ENCODE results near the gene CEACAM21.
A peak's percentile ranks its signal among the peaks of the same experiment; 100 is the strongest.

Gene CEACAM21

GRCh38 chr19:41533671-41534215 lies 42.2 kb upstream of the CEACAM21 start:
- H2AK5ac ChIP-seq (ENCODE audit: low read length): no peak overlapping the region
- H3K27ac ChIP-seq (ENCODE audit: low read depth, low read length): no peak overlapping the region
- WGBS (ENCODE audit: extremely low coverage, insufficient coverage, insufficient read length): no CpG with 5 or more reads among the region's 1 CpG
- H3K4me3 ChIP-seq (ENCODE audit: low read depth, low read length): no peak overlapping the region
- H3K9me3 ChIP-seq (ENCODE audit: insufficient read depth, low read depth, low read length): peaks cover 9% of the 10 kb centered on the region
- no peak overlapping the region for H4K8ac ChIP-seq (ENCODE audit: low read depth, low read length)
- DNase-seq: no peak
- H3K4me1 ChIP-seq (ENCODE audit: control insufficient read depth in 1 of 2, insufficient read depth in 2 of 2, low read length in 2 of 2): no peaks in the 10 kb centered on the region
- H3K79me1 ChIP-seq (ENCODE audit: low read length): no peaks in the 10 kb centered on the region
- no peak overlapping the region for H2AFZ ChIP-seq (ENCODE audit: insufficient read depth, low read length, poor library complexity)
- no peak overlapping the region for H2BK12ac ChIP-seq (ENCODE audit: low read length)
- H3K23ac ChIP-seq (ENCODE audit: low read length): no peak overlapping the region
- H3K9ac ChIP-seq (ENCODE audit: low read length): no peak overlapping the region
- H3K79me2 ChIP-seq (ENCODE audit: control insufficient read depth, insufficient read depth, low read length, poor library complexity): no peaks in the 10 kb centered on the region
- no peaks in the 10 kb centered on the region for H3K36me3 ChIP-seq (ENCODE audit: control insufficient read depth in 1 of 2, insufficient read depth in 2 of 2, low read length in 2 of 2)
- H4K91ac ChIP-seq (ENCODE audit: low read depth, low read length): no peak overlapping the region
- H2BK120ac ChIP-seq (ENCODE audit: insufficient read depth, low read length, poor library complexity): no peak overlapping the region
- no peak overlapping the region for H3K4ac ChIP-seq (ENCODE audit: low read depth, low read length)
- H2BK5ac ChIP-seq (ENCODE audit: low read depth, low read length, poor library complexity): no peak overlapping the region
- no peak overlapping the region for H4K12ac ChIP-seq (ENCODE audit: low read depth, low read length)
- H3K14ac ChIP-seq (ENCODE audit: low read length): no peak overlapping the region
- H3K4me2 ChIP-seq (ENCODE audit: low read length): no peak overlapping the region
- no peaks in the 10 kb centered on the region for H3K27me3 ChIP-seq (ENCODE audit: insufficient read depth, low read length)
- no peak overlapping the region for H3K18ac ChIP-seq (ENCODE audit: low read length)

DNA sequence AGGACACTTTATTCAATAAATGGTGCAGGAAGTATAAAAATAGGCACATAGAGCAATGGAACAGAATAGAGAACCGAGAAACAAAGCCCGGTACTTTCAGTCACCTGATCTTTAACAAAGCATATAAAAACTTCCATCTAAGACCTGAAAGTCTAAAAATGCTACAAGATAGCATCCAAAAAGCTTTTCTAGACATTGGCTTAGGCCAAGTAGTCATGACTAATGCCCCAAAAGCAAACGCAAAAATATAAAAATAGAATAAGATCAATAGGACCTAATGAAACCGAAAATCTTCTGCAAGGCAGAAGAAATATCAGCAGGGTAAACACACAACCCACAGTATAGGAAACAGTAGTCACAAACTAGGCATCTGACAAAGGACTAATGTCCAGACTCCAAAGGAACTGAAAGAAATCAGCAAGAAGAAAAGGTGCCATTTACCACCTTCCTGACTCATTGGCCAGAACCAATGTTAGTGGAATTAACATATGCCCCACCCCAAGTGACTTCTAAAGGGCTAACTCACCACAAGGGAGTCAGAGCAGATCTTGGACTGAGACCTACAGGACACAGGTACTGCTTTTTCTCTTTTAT lies 40.8 kb upstream of the CEACAM21 start:
- Histone ChIP-seq H2BK5ac (ENCODE audit: low read depth, low read length, poor library complexity) (no peak overlapping the region), H3K9me3 (ENCODE audit: insufficient read depth, low read depth, low read length) (peaks cover 4% of the 10 kb centered on the region), H3K36me3 (ENCODE audit: control insufficient read depth in 1 of 2, insufficient read depth in 2 of 2, low read length in 2 of 2) (no peaks in the 10 kb centered on the region), H3K23ac (ENCODE audit: low read length) (no peak overlapping the region), H3K14ac (ENCODE audit: low read length) (no peak overlapping the region), H4K8ac (ENCODE audit: low read depth, low read length) (no peak overlapping the region), H3K4me1 (ENCODE audit: control insufficient read depth in 1 of 2, insufficient read depth in 2 of 2, low read length in 2 of 2) (no peaks in the 10 kb centered on the region), H3K4ac (ENCODE audit: low read depth, low read length) (no peak overlapping the region), H4K12ac (ENCODE audit: low read depth, low read length) (no peak overlapping the region), H2AFZ (ENCODE audit: insufficient read depth, low read length, poor library complexity) (no peak overlapping the region), H3K79me2 (ENCODE audit: control insufficient read depth, insufficient read depth, low read length, poor library complexity) (no peaks in the 10 kb centered on the region), H3K27me3 (ENCODE audit: insufficient read depth, low read length) (no peaks in the 10 kb centered on the region), H3K9ac (ENCODE audit: low read length) (no peak overlapping the region), H2BK12ac (ENCODE audit: low read length) (no peak overlapping the region), H3K27ac (ENCODE audit: low read depth, low read length) (no peak overlapping the region), H3K4me2 (ENCODE audit: low read length) (no peak overlapping the region), H2BK120ac (ENCODE audit: insufficient read depth, low read length, poor library complexity) (no peak overlapping the region), H2AK5ac (ENCODE audit: low read length) (no peak overlapping the region), H3K18ac (ENCODE audit: low read length) (no peak overlapping the region), H3K4me3 (ENCODE audit: low read depth, low read length) (no peak overlapping the region), H3K79me1 (ENCODE audit: low read length) (no peaks in the 10 kb centered on the region), H4K91ac (ENCODE audit: low read depth, low read length) (no peak overlapping the region)
- no CpG with 5 or more reads among the region's 4 CpGs for WGBS (ENCODE audit: extremely low coverage, insufficient coverage, insufficient read length)
- no peak for DNase-seq

DNA sequence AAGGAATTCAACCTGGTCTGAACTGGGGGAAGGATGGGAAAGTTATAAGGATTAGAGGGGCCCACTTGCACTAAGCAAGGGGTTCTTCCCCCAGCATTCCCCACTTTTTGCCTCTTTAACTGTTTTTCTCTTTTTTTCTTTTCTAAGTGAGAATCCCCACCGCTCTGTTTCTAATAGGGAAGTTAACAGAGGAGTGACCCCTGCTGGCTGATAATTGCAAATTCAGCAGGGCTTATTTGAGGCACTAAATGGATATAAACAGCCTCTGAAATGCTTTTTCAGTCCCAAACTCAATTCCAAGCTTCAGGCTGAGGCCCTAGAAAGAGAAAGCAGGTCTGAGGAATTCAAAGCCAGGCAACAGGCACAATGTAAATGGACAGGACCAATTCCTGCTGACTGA lies 38.2 kb upstream of the CEACAM21 start:
- Histone ChIP-seq H3K4me1 (ENCODE audit: control insufficient read depth in 1 of 2, insufficient read depth in 2 of 2, low read length in 2 of 2) (no peaks in the 10 kb centered on the region), H3K18ac (ENCODE audit: low read length) (no peak overlapping the region), H3K27me3 (ENCODE audit: insufficient read depth, low read length) (no peaks in the 10 kb centered on the region), H2BK12ac (ENCODE audit: low read length) (no peak overlapping the region), H3K9me3 (ENCODE audit: insufficient read depth, low read depth, low read length) (peaks cover 3% of the 10 kb centered on the region), H3K79me2 (ENCODE audit: control insufficient read depth, insufficient read depth, low read length, poor library complexity) (no peaks in the 10 kb centered on the region), H2AFZ (ENCODE audit: insufficient read depth, low read length, poor library complexity) (no peak overlapping the region), H3K27ac (ENCODE audit: low read depth, low read length) (no peak overlapping the region), H3K4ac (ENCODE audit: low read depth, low read length) (no peak overlapping the region), H3K36me3 (ENCODE audit: control insufficient read depth in 1 of 2, insufficient read depth in 2 of 2, low read length in 2 of 2) (no peaks in the 10 kb centered on the region), H3K4me3 (ENCODE audit: low read depth, low read length) (no peak overlapping the region), H3K14ac (ENCODE audit: low read length) (no peak overlapping the region), H3K23ac (ENCODE audit: low read length) (no peak overlapping the region), H4K12ac (ENCODE audit: low read depth, low read length) (no peak overlapping the region), H2BK5ac (ENCODE audit: low read depth, low read length, poor library complexity) (no peak overlapping the region), H2AK5ac (ENCODE audit: low read length) (no peak overlapping the region), H4K91ac (ENCODE audit: low read depth, low read length) (no peak overlapping the region), H3K4me2 (ENCODE audit: low read length) (no peak overlapping the region), H3K9ac (ENCODE audit: low read length) (no peak overlapping the region), H3K79me1 (ENCODE audit: low read length) (no peaks in the 10 kb centered on the region), H2BK120ac (ENCODE audit: insufficient read depth, low read length, poor library complexity) (no peak overlapping the region), H4K8ac (ENCODE audit: low read depth, low read length) (no peak overlapping the region)
- WGBS (ENCODE audit: extremely low coverage, insufficient coverage, insufficient read length): no CpG with 5 or more reads among the region's 1 CpG
- peak in 1 of 2 donors; percentile 19 for DNase-seq

GRCh38 chr19:41540041-41540695 lies 35.8 kb upstream of the CEACAM21 start:
- Histone ChIP-seq H3K79me2 (ENCODE audit: control insufficient read depth, insufficient read depth, low read length, poor library complexity) (no peaks in the 10 kb centered on the region), H3K9ac (ENCODE audit: low read length) (no peak overlapping the region), H3K4me1 (ENCODE audit: control insufficient read depth in 1 of 2, insufficient read depth in 2 of 2, low read length in 2 of 2) (no peaks in the 10 kb centered on the region), H3K9me3 (ENCODE audit: insufficient read depth, low read depth, low read length) (peaks cover 3% of the 10 kb centered on the region), H3K27me3 (ENCODE audit: insufficient read depth, low read length) (no peaks in the 10 kb centered on the region), H3K14ac (ENCODE audit: low read length) (no peak overlapping the region), H4K8ac (ENCODE audit: low read depth, low read length) (no peak overlapping the region), H2AFZ (ENCODE audit: insufficient read depth, low read length, poor library complexity) (no peak overlapping the region), H3K79me1 (ENCODE audit: low read length) (no peaks in the 10 kb centered on the region), H2BK12ac (ENCODE audit: low read length) (no peak overlapping the region), H3K27ac (ENCODE audit: low read depth, low read length) (no peak overlapping the region), H2AK5ac (ENCODE audit: low read length) (no peak overlapping the region), H3K4me2 (ENCODE audit: low read length) (no peak overlapping the region), H4K91ac (ENCODE audit: low read depth, low read length) (no peak overlapping the region), H3K4me3 (ENCODE audit: low read depth, low read length) (no peak overlapping the region), H4K12ac (ENCODE audit: low read depth, low read length) (no peak overlapping the region), H3K23ac (ENCODE audit: low read length) (no peak overlapping the region), H3K18ac (ENCODE audit: low read length) (no peak overlapping the region), H2BK120ac (ENCODE audit: insufficient read depth, low read length, poor library complexity) (no peak overlapping the region), H3K4ac (ENCODE audit: low read depth, low read length) (no peak overlapping the region), H3K36me3 (ENCODE audit: control insufficient read depth in 1 of 2, insufficient read depth in 2 of 2, low read length in 2 of 2) (no peaks in the 10 kb centered on the region), H2BK5ac (ENCODE audit: low read depth, low read length, poor library complexity) (no peak overlapping the region)
- WGBS (ENCODE audit: extremely low coverage, insufficient coverage, insufficient read length): no CpG with 5 or more reads among the region's 11 CpGs
- DNase-seq: peak in 1 of 2 donors; percentile 26

Data from trophoblast cell (in vitro differentiated cells and primary cell).